ENCODE results near the gene PFN4.
"Not testable (repeated sequence)": the region's sequence is repeated elsewhere in the genome, so short reads cannot be mapped to it uniquely, and the experiment has no call there.

PFN4 gene

DNA sequence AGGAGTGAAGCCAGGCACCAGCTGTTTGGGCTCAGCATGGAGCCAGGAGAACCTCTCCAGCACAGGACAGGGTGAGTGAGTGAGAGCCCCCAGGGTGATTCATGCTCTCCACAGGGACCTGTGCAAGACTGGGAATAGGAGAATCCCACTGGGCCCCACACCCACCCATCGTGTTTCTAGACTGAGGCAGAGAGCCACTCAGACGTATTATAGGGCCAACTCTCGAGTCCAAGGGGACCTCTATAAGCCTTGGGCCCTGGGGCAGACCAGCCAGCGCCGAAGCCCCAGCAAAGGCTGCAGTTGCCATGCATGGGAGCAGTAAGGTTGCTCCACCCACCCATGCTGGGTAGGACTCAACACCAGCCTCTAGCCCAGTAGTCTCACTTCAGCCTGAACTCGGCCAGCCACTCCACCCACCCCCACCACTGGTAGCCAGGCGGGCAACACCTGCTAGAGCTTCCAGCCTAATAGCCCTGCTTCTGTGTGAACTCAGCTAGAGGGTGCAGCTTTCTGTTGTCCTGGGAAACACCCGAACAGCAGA is 19.0 kb downstream of the PFN4 start:
- no peak overlapping the region for H3K4ac ChIP-seq (ENCODE audit: low read depth in 1 of 2, low read length in 2 of 2)
- no peak overlapping the region for H3K27ac ChIP-seq (ENCODE audit: low read length, poor library complexity, severe bottlenecking)
- 95% methylated on average over 8 of the region's 8 CpGs for WGBS
- no peak overlapping the region for H3K18ac ChIP-seq (ENCODE audit: low read depth in 1 of 2, low read length in 2 of 2)
- no peak overlapping the region for H2AFZ ChIP-seq (ENCODE audit: low read depth, low read length)
- H3K36me3 ChIP-seq (ENCODE audit: control insufficient read depth in 1 of 2, insufficient read depth in 2 of 2, low read depth in 1 of 2, low read length in 2 of 2), result peaks cover 0 to 15% of the 10 kb centered on the region in 2 experiments
- H3K27me3 ChIP-seq (ENCODE audit: control insufficient read depth in 1 of 2, insufficient read depth in 1 of 2, low read length in 2 of 2), result no peaks in the 10 kb centered on the region
- no peak overlapping the region for H2BK5ac ChIP-seq (ENCODE audit: low read depth, low read length, poor library complexity, severe bottlenecking)
- H3K4me2 ChIP-seq (ENCODE audit: low read length, poor library complexity, severe bottlenecking), result no peak overlapping the region
- H3K14ac ChIP-seq (ENCODE audit: low read length in 2 of 2), result no peak overlapping the region
- H2AK5ac ChIP-seq (ENCODE audit: low read length, severe bottlenecking), result no peak overlapping the region
- H3K9me3 ChIP-seq (ENCODE audit: control insufficient read depth, low read length), result peaks cover 5% of the 10 kb centered on the region
- no peak overlapping the region for H2BK12ac ChIP-seq (ENCODE audit: low read length in 2 of 2)
- H3K4me1 ChIP-seq (ENCODE audit: control insufficient read depth, insufficient read depth, low read depth, low read length), result no peaks in the 10 kb centered on the region
- no peak overlapping the region for H3K9ac ChIP-seq (ENCODE audit: low read length)
- H4K91ac ChIP-seq (ENCODE audit: low read length), result no peak overlapping the region
- H2BK15ac ChIP-seq (ENCODE audit: low read depth, poor library complexity, severe bottlenecking), result no peak overlapping the region
- no peak overlapping the region for H3K23ac ChIP-seq (ENCODE audit: low read length in 2 of 2)
- no peak for DNase-seq
- no peak overlapping the region for H4K8ac ChIP-seq (ENCODE audit: low read length)
- H3K4me3 ChIP-seq (ENCODE audit: insufficient read depth in 1 of 2, low read depth in 1 of 2, low read length in 2 of 2), result no peak overlapping the region
- no peak overlapping the region for H2BK120ac ChIP-seq (ENCODE audit: low read depth, low read length)
- H3K79me1 ChIP-seq (replicated peaks; ENCODE audit: low read length, poor library complexity, severe bottlenecking), result no peaks in the 10 kb centered on the region

DNA sequence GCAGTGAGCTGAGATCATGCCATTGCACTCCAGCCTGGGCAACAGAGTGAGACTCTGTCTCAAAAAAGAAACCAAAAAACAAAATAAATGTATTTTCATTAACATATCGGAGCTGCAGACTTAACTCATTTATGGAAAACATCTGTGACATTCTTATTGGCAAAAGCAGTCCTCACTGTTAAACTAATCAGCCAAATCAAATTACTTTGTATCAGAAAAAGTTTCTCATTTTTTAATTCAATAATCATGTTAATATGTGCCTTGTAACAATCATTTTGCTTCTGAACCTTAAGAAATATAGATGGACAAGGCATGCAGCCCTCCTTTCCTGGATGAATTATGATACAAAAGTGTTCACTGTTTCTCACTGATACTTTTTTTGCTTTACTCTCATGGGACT is 20.5 kb downstream of the PFN4 start:
- Histone ChIP-seq H3K9me3 (ENCODE audit: control insufficient read depth, low read length) (peaks cover 5% of the 10 kb centered on the region), H4K91ac (ENCODE audit: low read length) (no peak overlapping the region), H2AFZ (ENCODE audit: low read depth, low read length) (no peak overlapping the region), H3K27me3 (ENCODE audit: control insufficient read depth in 1 of 2, insufficient read depth in 1 of 2, low read length in 2 of 2) (no peaks in the 10 kb centered on the region), H3K23ac (ENCODE audit: low read length in 2 of 2) (no peak overlapping the region), H3K4me3 (ENCODE audit: insufficient read depth in 1 of 2, low read depth in 1 of 2, low read length in 2 of 2) (no peak overlapping the region), H3K4me2 (ENCODE audit: low read length, poor library complexity, severe bottlenecking) (no peak overlapping the region), H2BK5ac (ENCODE audit: low read depth, low read length, poor library complexity, severe bottlenecking) (no peak overlapping the region), H3K4ac (ENCODE audit: low read depth in 1 of 2, low read length in 2 of 2) (no peak overlapping the region), H2BK120ac (ENCODE audit: low read depth, low read length) (no peak overlapping the region), H3K36me3 (ENCODE audit: control insufficient read depth in 1 of 2, insufficient read depth in 2 of 2, low read depth in 1 of 2, low read length in 2 of 2) (peaks cover 0 to 15% of the 10 kb centered on the region in 2 experiments), H2BK15ac (ENCODE audit: low read depth, poor library complexity, severe bottlenecking) (no peak overlapping the region), H2BK12ac (ENCODE audit: low read length in 2 of 2) (no peak overlapping the region), H2AK5ac (ENCODE audit: low read length, severe bottlenecking) (no peak overlapping the region), H3K18ac (ENCODE audit: low read depth in 1 of 2, low read length in 2 of 2) (no peak overlapping the region), H3K27ac (ENCODE audit: low read length, poor library complexity, severe bottlenecking) (no peak overlapping the region), H3K14ac (ENCODE audit: low read length in 2 of 2) (no peak overlapping the region), H3K4me1 (ENCODE audit: control insufficient read depth, insufficient read depth, low read depth, low read length) (no peaks in the 10 kb centered on the region), H3K9ac (ENCODE audit: low read length) (no peak overlapping the region), H4K8ac (ENCODE audit: low read length) (no peak overlapping the region), H3K79me1 (replicated peaks; ENCODE audit: low read length, poor library complexity, severe bottlenecking) (no peaks in the 10 kb centered on the region)
- 93% methylated on average over 1 of the region's 1 CpG for WGBS
- DNase-seq, result no peak

DNA sequence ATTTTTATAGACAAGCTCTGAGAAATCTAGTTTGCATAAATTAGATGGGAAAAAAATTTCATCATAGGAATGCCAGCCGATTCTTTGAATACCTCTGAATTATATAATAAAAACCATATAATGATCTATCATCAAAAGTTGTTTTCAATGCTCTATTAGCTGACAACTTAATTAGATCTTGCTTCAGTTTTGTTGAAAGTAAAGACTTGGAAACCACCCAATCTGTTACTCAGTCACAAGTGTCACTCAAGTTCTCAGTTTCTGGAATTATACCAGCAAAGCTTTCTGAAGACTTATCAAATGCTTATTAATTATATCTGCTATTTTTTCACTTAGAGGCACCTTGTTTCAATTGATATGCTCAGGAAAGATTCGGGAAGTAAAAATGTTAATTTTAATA is 21.1 kb downstream of the PFN4 start:
- peaks cover 0 to 15% of the 10 kb centered on the region in 2 experiments for H3K36me3 ChIP-seq (ENCODE audit: control insufficient read depth in 1 of 2, insufficient read depth in 2 of 2, low read depth in 1 of 2, low read length in 2 of 2)
- H3K4me2 ChIP-seq (ENCODE audit: low read length, poor library complexity, severe bottlenecking), result no peak overlapping the region
- H3K9ac ChIP-seq (ENCODE audit: low read length), result no peak overlapping the region
- no peak overlapping the region for H2AFZ ChIP-seq (ENCODE audit: low read depth, low read length)
- no peak overlapping the region for H2BK15ac ChIP-seq (ENCODE audit: low read depth, poor library complexity, severe bottlenecking)
- no peak overlapping the region for H3K27ac ChIP-seq (ENCODE audit: low read length, poor library complexity, severe bottlenecking)
- DNase-seq, result no peak
- H3K4me1 ChIP-seq (ENCODE audit: control insufficient read depth, insufficient read depth, low read depth, low read length), result no peaks in the 10 kb centered on the region
- no peak overlapping the region for H2BK5ac ChIP-seq (ENCODE audit: low read depth, low read length, poor library complexity, severe bottlenecking)
- H2BK12ac ChIP-seq (ENCODE audit: low read length in 2 of 2), result no peak overlapping the region
- no peak overlapping the region for H3K23ac ChIP-seq (ENCODE audit: low read length in 2 of 2)
- no peak overlapping the region for H3K18ac ChIP-seq (ENCODE audit: low read depth in 1 of 2, low read length in 2 of 2)
- H3K79me1 ChIP-seq (replicated peaks; ENCODE audit: low read length, poor library complexity, severe bottlenecking), result no peaks in the 10 kb centered on the region
- H4K8ac ChIP-seq (ENCODE audit: low read length), result no peak overlapping the region
- no peak overlapping the region for H2BK120ac ChIP-seq (ENCODE audit: low read depth, low read length)
- no peak overlapping the region for H3K4me3 ChIP-seq (ENCODE audit: insufficient read depth in 1 of 2, low read depth in 1 of 2, low read length in 2 of 2)
- H3K4ac ChIP-seq (ENCODE audit: low read depth in 1 of 2, low read length in 2 of 2), result no peak overlapping the region
- no peak overlapping the region for H3K14ac ChIP-seq (ENCODE audit: low read length in 2 of 2)
- no peak overlapping the region for H2AK5ac ChIP-seq (ENCODE audit: low read length, severe bottlenecking)
- H3K27me3 ChIP-seq (ENCODE audit: control insufficient read depth in 1 of 2, insufficient read depth in 1 of 2, low read length in 2 of 2), result no peaks in the 10 kb centered on the region
- no peak overlapping the region for H4K91ac ChIP-seq (ENCODE audit: low read length)
- no CpG with 5 or more reads among the region's 2 CpGs for WGBS
- H3K9me3 ChIP-seq (ENCODE audit: control insufficient read depth, low read length), result peaks cover 5% of the 10 kb centered on the region

DNA sequence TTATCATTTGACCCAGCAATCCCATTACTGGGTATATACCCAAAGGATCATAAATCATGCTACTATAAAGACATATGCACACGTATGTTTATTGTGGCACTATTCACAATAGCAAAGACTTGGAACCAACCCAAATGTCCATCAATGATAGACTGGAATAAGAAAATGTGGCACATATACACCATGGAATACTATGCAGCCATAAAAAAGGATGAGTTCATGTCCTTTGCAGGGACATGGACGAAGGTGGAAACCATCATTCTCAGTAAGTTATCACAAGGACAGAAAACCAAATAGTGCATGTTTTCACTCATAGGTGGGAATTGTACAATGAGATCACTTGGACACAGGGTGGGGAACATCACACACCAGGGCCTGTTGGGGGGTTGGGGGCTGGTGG is 22.4 kb downstream of the PFN4 start:
- H2BK5ac ChIP-seq (ENCODE audit: low read depth, low read length, poor library complexity, severe bottlenecking); H2AFZ ChIP-seq (ENCODE audit: low read depth, low read length); H2BK15ac ChIP-seq (ENCODE audit: low read depth, poor library complexity, severe bottlenecking); H3K4ac ChIP-seq (ENCODE audit: low read depth in 1 of 2, low read length in 2 of 2); H4K91ac ChIP-seq (ENCODE audit: low read length); H4K8ac ChIP-seq (ENCODE audit: low read length); H3K4me3 ChIP-seq (ENCODE audit: insufficient read depth in 1 of 2, low read depth in 1 of 2, low read length in 2 of 2); H3K27me3 ChIP-seq (ENCODE audit: control insufficient read depth in 1 of 2, insufficient read depth in 1 of 2, low read length in 2 of 2); H3K14ac ChIP-seq (ENCODE audit: low read length in 2 of 2); H3K4me1 ChIP-seq (ENCODE audit: control insufficient read depth, insufficient read depth, low read depth, low read length); DNase-seq; H3K9me3 ChIP-seq (ENCODE audit: control insufficient read depth, low read length); H2AK5ac ChIP-seq (ENCODE audit: low read length, severe bottlenecking); H3K18ac ChIP-seq (ENCODE audit: low read depth in 1 of 2, low read length in 2 of 2); H3K4me2 ChIP-seq (ENCODE audit: low read length, poor library complexity, severe bottlenecking); H2BK120ac ChIP-seq (ENCODE audit: low read depth, low read length); H3K27ac ChIP-seq (ENCODE audit: low read length, poor library complexity, severe bottlenecking); H3K9ac ChIP-seq (ENCODE audit: low read length); H3K23ac ChIP-seq (ENCODE audit: low read length in 2 of 2); H3K79me1 ChIP-seq (replicated peaks; ENCODE audit: low read length, poor library complexity, severe bottlenecking); H2BK12ac ChIP-seq (ENCODE audit: low read length in 2 of 2): not testable (repeated sequence)
- H3K36me3 ChIP-seq (ENCODE audit: control insufficient read depth in 1 of 2, insufficient read depth in 2 of 2, low read depth in 1 of 2, low read length in 2 of 2), result peaks cover 0 to 17% of the 10 kb centered on the region in 2 experiments
- 100% methylated on average over 1 of the region's 2 CpGs for WGBS

All from mesenchymal stem cell (in vitro differentiated cells and primary cell).